LoVo (cell line): ENCODE results near the gene PIK3CB.
A peak's percentile ranks its signal among the peaks of the same experiment; 100 is the strongest.
"Not testable (repeated sequence)": the region's sequence is repeated elsewhere in the genome, so short reads cannot be mapped to it uniquely, and the experiment has no call there.

Experiments
- DNase-seq: peaks from one replicate; pipeline ENCODE4 v3.0.0-alpha.2; 2016; ENCODE audit warnings: low spot score

Gene PIK3CB

DNA sequence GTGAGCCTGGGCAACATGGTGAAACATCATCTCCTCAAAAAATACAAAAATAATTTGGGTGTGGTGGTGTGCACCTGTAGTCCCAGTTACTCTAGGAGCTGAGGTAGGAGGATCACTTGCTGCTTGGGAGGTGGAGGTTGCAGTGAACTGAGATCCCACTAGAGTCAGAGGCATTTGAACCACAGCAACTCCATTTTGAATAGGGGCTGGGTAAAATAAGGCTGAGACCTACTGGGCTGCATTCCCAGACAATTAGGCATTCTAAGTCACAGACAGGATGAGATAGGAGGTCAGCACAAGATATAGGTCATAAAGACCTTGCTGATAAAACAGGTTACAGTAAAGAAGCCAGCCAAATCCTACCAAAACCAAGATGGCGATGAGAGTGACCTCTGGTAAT, 12.1 kb upstream of the PIK3CB start:
- DNase-seq: not testable (repeated sequence)

DNA sequence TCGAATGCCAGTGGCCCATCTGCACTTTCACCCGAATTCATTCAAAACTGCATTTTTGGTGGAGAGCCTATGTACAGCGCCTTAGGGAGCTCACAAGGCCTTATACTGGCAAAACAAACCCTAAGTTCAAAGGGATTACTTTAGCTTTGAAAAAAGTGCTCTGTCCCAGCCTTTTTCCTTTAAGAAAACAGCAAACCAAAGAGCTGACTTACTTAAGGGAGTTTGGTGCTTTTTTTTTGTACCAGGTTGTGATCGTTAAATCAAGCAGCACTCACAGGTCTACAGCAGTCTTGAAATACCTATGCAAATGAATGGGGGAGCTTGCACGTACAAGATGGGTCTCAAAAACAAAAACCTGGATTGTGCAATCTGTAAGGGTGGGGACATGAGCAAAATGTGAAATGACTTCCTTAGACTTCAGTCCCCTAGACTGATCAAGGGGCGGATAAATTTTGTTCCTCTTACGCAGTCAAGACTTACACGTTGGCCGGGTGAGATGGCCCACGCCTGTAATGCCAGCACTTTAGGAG, 11.6 kb upstream of the PIK3CB start:
- DNase-seq: no peak

DNA sequence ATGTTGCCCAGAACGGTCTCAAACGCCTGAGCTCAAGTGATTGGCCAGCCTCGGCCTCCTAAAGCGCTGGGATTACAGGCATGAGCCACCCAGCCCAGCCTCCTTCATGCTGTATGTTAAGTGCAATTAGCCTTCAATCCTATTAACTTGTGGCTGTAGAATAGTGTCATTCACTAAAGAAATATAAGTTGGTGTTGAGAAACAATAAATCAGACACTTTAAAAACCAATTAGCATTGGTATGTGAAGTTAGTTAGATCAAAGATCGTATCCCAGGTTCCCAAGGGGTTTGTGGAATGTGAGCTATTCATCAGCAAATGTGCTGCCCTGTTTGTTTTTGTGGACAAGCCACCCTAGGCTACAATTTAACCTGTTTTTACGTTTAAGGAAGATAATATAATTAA, 11.0 kb upstream of the PIK3CB start:
- DNase-seq: no peak

DNA sequence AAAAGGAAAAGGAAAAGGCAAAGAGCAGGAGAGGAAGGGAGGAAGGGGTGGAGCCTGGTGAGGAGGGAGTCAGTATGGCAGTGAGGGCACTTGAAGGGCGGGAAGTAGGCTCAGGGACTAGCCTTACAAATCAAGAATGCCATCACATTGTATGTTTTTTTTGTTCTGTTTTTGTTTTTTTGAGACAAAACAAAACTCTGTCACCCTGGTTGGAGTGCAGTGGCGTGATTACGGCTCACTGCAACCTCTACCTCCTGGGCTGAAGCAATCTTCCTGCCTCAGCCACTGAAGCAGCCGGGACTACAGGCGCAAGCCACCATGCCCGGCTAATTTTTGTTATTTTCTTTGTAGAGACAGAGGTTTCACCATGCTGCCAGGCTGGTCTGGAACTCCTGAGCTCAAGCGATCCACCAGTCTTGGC, 10.5 kb upstream of the PIK3CB start:
- no peak for DNase-seq

- DNase-seq: no peak
Measured at GRCh38 chr3:138842483-138843188, 7.9 kb upstream of the PIK3CB start.

- DNase-seq: not testable (repeated sequence)
Measured at GRCh38 chr3:138838385-138838784, 3.7 kb upstream of the PIK3CB start.

DNA sequence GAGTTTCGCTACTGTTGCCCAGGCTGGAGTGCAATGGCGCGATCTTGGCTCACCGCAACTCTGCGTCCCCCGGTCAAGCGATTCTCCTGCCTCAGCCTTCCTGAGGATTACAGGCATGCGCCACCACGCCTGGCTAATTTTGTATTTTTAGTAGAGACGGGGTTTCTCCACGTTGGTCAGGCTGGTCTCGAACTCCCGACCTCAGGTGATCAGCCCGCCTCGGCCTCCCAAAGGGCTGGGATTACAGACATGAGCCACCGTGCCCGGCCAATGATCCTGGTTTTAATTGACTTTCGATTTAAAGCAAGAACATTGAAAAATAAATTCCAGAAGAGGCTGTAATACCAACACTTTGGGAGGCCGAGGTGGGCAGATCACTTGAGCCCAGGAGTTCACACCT, 1.1 kb upstream of the PIK3CB start:
- not testable (repeated sequence) for DNase-seq

GRCh38 chr3:138835397-138835757, 649 bp upstream of the PIK3CB start:
- no peak for DNase-seq

- DNase-seq: peak; percentile 49
Measured at GRCh38 chr3:138833899-138834595, 681 bp downstream of the PIK3CB start.

GRCh38 chr3:138832473-138833057, 2.2 kb downstream of the PIK3CB start:
- not testable (repeated sequence) for DNase-seq

DNA sequence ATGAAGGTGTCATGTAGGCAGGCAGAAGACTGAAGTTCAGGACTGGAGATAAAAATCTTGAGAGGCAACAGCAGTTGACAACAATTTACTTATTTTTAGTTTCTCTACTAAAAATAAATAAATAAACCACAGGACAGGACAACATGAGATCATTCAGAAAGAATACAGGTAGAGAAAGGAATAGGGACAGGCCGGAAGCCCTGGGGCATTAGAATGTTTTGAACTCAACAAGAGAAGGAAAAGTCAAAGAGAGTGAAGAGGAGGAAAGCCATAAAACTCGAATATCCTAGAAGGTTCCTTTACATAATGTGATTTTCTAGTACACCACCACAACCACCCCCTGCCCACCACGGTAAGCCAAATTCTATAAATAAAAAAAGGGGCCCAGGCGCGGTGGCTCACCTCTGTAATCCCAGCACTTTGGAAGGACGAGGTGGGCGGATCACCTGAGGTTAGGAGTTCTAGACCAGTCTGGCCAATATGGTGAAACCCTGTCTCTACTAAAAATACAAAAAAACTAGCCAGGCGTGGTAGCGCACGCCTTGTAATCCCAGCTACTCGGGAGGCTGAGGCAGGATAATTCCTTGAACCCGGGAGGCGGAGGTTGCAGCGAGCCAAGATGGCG, 4.7 kb downstream of the PIK3CB start:
- DNase-seq: no peak

GRCh38 chr3:138829097-138829496, 5.6 kb downstream of the PIK3CB start:
- no peak for DNase-seq

DNA sequence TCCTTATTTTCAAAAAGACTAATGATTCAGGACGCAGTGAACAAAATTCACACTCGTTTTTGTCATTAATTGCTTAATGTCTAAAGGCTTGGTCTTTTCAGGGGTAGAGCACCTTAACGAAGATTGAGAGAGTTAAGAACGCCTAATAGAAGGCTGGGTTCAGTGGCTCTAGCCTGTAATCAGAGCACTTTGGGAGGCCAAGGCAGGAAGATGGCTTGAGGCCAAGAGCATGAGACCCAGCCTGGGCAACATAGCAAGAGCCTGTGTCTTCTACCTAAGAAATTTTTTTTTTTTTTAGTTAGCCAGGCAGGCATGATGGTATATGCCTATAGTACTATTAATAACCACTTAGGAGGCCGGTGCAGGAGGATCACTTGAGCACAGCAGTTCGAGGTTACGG, 7.5 kb downstream of the PIK3CB start:
- DNase-seq: no peak

GRCh38 chr3:138825336-138825735, 9.4 kb downstream of the PIK3CB start:
- DNase-seq: no peak

- no peak for DNase-seq
Measured at GRCh38 chr3:138824114-138824506, 10.6 kb downstream of the PIK3CB start.

DNA sequence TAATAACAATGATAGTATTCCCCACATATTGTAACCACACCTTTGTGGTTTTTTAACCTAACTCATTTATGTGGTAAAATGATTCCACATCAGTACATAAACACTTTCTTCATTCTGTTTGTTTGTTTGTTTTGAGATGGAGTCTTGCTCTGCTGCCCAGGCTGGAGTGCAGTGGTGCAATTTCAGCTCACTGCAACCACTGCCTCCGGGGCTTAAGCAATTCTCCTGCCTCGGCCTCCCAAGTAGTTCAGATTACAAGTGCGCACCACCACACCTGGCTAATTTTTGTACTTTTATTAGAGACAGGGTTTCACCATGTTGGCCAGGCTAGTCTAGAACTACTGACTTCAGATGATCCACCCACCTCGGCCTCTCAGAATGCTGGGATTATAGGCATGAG, 14.3 kb downstream of the PIK3CB start:
- not testable (repeated sequence) for DNase-seq

GRCh38 chr3:138818185-138818860, 16.4 kb downstream of the PIK3CB start:
- no peak for DNase-seq

DNA sequence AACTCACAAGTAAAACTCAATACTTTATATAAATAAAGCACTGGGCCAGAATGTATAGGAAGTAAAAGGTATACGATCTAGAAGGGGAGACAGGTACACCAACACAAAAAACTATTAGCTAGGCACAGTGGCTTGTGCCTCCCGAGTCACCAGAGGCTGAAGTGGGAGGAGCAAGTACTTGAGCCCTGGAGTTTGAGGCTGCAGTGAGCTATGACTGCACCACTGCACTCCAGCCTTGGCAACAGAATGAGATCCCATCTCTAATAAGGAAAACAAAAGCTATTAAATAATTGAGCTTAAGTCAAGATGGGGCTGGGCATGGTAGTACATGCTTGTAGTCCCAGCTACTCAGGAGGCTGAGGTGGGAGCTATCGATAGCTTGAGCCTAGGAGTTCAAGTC, 17.0 kb downstream of the PIK3CB start:
- DNase-seq: no peak

GRCh38 chr3:138812806-138813205, 21.9 kb downstream of the PIK3CB start:
- DNase-seq: no peak

DNA sequence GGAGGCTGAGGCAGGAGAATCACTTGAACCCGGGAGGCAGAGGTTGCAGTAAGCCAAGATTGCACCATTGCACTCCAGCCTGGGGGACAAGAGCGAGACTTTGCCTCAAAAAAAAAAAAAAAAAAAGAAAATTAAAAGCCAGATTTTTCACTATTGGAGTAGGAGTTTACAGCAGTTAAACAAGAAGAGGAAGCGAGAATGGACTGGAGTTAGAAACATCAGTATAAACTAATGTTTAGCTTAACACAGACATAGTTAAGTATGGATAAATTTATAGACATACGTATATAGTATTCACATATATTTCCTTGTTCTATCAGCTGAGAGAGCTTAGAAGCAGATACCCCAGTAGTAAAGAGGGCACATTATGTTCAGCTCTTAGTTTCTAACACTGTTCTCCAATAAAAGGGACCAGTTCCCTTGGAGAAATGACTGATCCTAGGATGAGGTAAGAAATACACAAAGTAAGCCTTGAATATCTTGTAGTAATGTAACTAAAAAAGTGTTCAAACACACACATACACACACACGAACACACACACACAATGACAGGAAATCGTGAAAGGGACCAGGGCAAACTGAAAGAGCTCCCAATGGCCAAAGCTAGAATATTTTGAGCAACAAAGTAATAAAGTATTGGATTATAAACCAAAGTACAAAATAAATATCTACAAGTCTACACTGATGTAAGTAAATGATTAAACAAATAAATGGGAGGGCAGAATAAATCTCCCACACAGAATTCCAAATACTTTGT, 25.1 kb downstream of the PIK3CB start:
- DNase-seq: no peak

- no peak for DNase-seq
Measured at GRCh38 chr3:138806376-138807080, 28.2 kb downstream of the PIK3CB start.
